ENCODE measurements around the gene CTR9. TPM values are rescaled to one million over a fixed set of nuclear protein-coding genes. Genes with fewer than 3 reads are reported as not detected.
"Not testable (repeated sequence)": the region's sequence is repeated elsewhere in the genome, so short reads cannot be mapped to it uniquely, and the experiment has no call there.

Gene CTR9
- total and polyA plus RNA-seq, 11 donors = 9.4 to 28.4 (median 18.7) TPM

DNA sequence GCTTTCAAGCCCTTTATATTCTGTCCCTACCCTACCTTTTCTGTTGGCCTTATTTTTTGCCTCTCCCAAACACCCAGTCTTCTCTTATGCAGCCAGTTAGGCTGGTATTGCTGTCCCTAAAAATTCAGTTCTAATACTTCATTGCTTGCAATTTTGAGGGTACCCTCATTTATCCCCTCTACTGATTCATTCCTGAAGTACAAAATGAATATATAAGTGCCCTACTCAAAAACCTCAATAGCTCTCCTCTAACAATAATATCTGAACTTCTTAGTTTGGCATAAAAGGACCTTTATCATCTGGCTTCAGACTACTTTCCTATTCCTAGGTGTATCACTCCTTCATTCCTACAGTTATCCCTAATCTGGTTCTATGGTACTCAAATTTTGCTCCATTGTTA lies 62.9 kb downstream of the CTR9 start:
- intact Hi-C loops (cut with DNase I) = loop anchor here in 2 of 10 donors (5.0 kb wide), 2 partner anchors 38 to 627 kb away; no protein-coding TSS in a partner anchor

DNA sequence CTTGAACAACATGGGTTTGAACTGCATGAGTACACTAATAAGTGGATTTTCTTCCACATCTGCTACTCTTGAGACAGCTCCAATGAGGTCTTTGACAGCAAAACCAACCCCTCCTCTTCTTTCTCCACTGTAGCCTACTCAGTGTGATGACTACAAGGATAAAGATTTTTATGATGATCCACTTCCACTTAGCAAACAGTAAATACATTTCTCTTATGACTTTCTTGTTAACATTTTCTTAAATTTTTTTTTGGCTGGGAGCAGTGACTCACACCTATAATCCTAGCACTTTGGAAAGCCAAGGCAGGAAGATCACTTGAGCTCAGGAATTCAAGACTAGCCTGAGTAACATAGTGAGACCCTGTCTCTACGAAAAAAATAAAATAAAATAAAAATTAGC lies 67.5 kb downstream of the CTR9 start:
- ATAC-seq (no peak), DNase-seq (no peak)
- no peaks in the 10 kb centered on the region for H3K27me3 ChIP-seq
- TF ChIP-seq POLR2A (IDR thresholded peaks at IDR 0.05) = no peak
- TF ChIP-seq, protein P1, sequence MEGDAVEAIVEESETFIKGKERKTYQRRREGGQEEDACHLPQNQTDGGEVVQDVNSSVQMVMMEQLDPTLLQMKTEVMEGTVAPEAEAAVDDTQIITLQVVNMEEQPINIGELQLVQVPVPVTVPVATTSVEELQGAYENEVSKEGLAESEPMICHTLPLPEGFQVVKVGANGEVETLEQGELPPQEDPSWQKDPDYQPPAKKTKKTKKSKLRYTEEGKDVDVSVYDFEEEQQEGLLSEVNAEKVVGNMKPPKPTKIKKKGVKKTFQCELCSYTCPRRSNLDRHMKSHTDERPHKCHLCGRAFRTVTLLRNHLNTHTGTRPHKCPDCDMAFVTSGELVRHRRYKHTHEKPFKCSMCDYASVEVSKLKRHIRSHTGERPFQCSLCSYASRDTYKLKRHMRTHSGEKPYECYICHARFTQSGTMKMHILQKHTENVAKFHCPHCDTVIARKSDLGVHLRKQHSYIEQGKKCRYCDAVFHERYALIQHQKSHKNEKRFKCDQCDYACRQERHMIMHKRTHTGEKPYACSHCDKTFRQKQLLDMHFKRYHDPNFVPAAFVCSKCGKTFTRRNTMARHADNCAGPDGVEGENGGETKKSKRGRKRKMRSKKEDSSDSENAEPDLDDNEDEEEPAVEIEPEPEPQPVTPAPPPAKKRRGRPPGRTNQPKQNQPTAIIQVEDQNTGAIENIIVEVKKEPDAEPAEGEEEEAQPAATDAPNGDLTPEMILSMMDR (IDR thresholded peaks at IDR 0.05) = no peak
- H3K4me3 ChIP-seq = no peak overlapping the region
- H3K36me3 ChIP-seq = no peaks in the 10 kb centered on the region
- 89 to 100% (median 91%) methylated on average over 1 of the region's 1 CpG for WGBS, 4 donors
- H3K27ac ChIP-seq = no peak overlapping the region
- no peaks in the 10 kb centered on the region for H3K9me3 ChIP-seq
- intact Hi-C loops (cut with DNase I) = no loop called here
- H3K4me1 ChIP-seq = peaks cover 0 to 7% (median 0%) of the 10 kb centered on the region in 12 donors

More for the DNA sequence above, 62.9 kb downstream of the CTR9 start:
- Histone ChIP-seq H3K27ac (no peak overlapping the region), H3K9me3 (no peaks in the 10 kb centered on the region), H3K27me3 (no peaks in the 10 kb centered on the region), H3K4me1 (peaks cover 0 to 9% (median 6%) of the 10 kb centered on the region in 12 donors), H3K4me3 (no peak overlapping the region), H3K36me3 (no peaks in the 10 kb centered on the region)
- no peak for ATAC-seq
- no peak for DNase-seq
- TF ChIP-seq, protein P1 (IDR thresholded peaks at IDR 0.05) = no peak
- no peak for TF ChIP-seq POLR2A (IDR thresholded peaks at IDR 0.05)

DNA sequence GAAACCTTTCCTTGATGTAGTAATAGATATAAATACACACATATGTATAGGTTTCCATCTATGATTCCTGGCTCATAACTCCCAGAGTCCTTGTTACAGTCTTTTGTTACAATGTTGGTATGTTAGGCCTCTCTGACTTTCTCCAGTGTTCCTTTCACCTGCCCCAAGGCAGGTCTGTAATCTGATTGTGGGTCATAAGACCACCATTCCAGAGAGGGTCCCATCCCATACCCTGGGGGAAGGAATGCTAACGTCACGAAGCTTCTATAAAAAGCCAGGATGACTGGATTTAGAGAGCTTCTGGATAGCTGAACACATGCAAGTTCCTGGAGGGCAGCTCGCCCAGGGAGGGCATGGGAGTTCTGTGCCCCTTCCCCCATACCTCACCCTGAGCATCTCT lies 71.4 kb downstream of the CTR9 start:
- ATAC-seq; H3K27me3 ChIP-seq; H3K27ac ChIP-seq; H3K4me1 ChIP-seq; H3K9me3 ChIP-seq; DNase-seq; H3K36me3 ChIP-seq; H3K4me3 ChIP-seq; intact Hi-C loops (cut with DNase I): not testable (repeated sequence)
- 82 to 84% (median 84%) methylated on average over 3 of the region's 3 CpGs for WGBS, 4 donors

DNA sequence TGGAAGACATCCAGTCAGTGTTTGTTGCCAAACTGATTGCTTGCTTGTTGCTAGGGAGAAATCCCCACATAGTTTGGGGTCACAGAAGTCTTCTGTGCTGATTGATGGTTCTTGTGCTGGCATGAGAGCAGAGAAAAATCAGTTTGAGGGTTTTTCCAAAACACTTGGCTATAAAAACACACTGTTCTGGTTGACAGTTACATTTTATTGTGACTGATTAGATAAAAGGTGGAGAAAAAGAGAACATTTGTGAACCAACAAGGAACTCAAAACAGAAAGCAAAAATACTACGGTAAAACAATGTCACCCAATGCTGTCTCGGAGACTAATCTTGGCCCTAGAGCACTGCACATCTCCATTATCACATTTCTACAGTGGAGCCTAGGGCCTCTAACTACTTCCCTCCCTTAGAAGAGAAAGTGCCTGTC lies 72.1 kb downstream of the CTR9 start:
- H3K4me1 ChIP-seq = peaks cover 0 to 9% (median 0%) of the 10 kb centered on the region in 12 donors
- DNase-seq = no peak
- no peak overlapping the region for H3K27ac ChIP-seq
- H3K36me3 ChIP-seq = no peaks in the 10 kb centered on the region
- H3K27me3 ChIP-seq = no peaks in the 10 kb centered on the region
- no peak overlapping the region for H3K4me3 ChIP-seq
- intact Hi-C loops (cut with DNase I) = no loop called here
- TF ChIP-seq, protein P1 (IDR thresholded peaks at IDR 0.05) = no peak
- no peak for TF ChIP-seq POLR2A (IDR thresholded peaks at IDR 0.05)
- 55 to 72% (median 60%) methylated on average over 2 of the region's 2 CpGs for WGBS, 4 donors
- H3K9me3 ChIP-seq = no peaks in the 10 kb centered on the region
- ATAC-seq = no peak

DNA sequence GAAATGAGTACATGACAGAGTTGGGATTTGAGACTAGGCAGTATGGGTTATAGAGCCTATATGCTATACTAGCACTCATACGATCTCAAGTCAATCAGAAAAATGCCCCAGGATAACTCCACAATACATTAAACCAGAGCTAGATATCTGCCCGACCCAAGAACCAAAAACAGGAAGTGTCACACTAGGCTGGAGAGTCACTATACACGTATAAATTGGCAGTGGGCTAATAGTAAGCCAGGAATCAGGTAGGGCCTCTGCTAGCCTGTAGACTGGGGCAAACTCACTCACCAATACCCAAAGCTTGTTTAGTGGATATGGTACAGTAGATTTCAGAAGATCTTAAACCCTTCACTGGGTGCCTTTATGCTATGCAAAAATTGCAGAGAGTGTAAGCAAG lies 73.8 kb downstream of the CTR9 start:
- H3K4me1 ChIP-seq = peaks cover 0 to 9% (median 0%) of the 10 kb centered on the region in 12 donors
- TF ChIP-seq, protein P1 (IDR thresholded peaks at IDR 0.05) = no peak
- no peak for TF ChIP-seq POLR2A (IDR thresholded peaks at IDR 0.05)
- H3K36me3 ChIP-seq = no peaks in the 10 kb centered on the region
- DNase-seq (no peak), ATAC-seq (no peak)
- intact Hi-C loops (cut with DNase I) = no loop called here
- H3K27me3 ChIP-seq = no peaks in the 10 kb centered on the region
- H3K4me3 ChIP-seq = no peak overlapping the region
- WGBS, 4 donors = 66 to 78% (median 68%) methylated on average over 3 of the region's 3 CpGs
- H3K27ac ChIP-seq = no peak overlapping the region
- H3K9me3 ChIP-seq = no peaks in the 10 kb centered on the region

All from heart left ventricle (tissue), 16 donors.